ENCODE results near the gene SFN. TPM values are rescaled to one million over a fixed set of nuclear protein-coding genes. Genes with fewer than 3 reads are reported as not detected.
"Not testable (repeated sequence)": the region's sequence is repeated elsewhere in the genome, so short reads cannot be mapped to it uniquely, and the experiment has no call there.

The SFN gene
- total RNA-seq (2014; rRNA removed; shearing (Covaris generic)) = 21.7 and 23.1 TPM in 2 replicates
- 55.6 and 63.7 TPM in 2 replicates for polyA plus RNA-seq (2014; cell fraction: nucleus; rRNA removed)

GRCh38 chr1:26862781-26863684, at the start of gene SFN:
SFN (plus strand) TSS chr1:26863149; CDS start chr1:26863213, 64 bp downstream.
- DNase-seq (ENCODE audit: extremely low read depth, low read depth) = peak; percentile 80

DNA sequence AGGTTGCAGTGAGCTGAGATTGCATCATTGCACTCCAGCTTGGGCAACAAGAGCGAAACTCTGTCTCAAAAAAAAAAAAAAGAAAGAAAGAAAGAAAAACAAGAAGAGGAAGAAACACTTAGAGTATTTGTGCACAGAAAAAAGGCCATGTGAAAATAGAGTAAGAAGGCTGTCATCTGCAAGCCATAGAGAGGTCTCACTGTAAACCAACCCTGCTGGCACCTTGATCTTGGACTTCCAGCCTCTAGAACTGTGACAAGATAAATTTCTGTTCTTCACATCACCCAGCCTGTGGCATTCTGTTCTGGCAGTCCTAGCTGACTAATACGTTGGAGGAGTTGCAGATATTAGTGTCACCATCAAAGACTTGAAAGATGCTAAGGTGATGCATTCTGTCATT, 48.6 kb upstream of the SFN start:
- DNase-seq (ENCODE audit: extremely low read depth, low read depth) = no peak

- no peak for DNase-seq (ENCODE audit: extremely low read depth, low read depth)
These were observed 48.1 kb upstream of the SFN start for GRCh38 chr1:26814893-26815292.

DNA sequence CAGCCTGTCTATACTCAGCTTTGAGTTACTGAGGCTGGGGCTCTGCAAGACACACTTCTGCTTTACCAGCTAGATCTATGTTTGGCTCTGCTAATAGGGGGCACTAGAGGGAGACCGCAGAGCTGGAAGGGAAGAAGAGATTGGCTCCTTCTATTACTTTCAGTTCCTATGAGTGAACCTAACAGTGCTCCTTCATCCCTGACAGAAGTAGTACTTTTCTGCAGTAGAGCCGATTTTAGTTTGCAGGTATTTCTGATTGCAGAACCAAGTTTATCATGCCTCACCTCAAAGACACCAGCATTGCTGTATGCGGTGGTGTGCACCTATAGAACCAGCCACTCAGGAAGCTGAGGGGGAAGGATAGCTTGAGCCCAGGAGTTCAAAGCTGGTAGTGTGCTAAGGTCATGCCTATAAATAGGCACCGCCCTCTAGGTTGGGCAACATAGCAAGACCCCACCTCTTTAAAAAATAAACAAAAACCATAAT, 42.1 kb upstream of the SFN start:
- DNase-seq (ENCODE audit: extremely low read depth, low read depth) = no peak

GRCh38 chr1:26822737-26823395, 40.1 kb upstream of the SFN start:
- DNase-seq (ENCODE audit: extremely low read depth, low read depth) = no peak

DNA sequence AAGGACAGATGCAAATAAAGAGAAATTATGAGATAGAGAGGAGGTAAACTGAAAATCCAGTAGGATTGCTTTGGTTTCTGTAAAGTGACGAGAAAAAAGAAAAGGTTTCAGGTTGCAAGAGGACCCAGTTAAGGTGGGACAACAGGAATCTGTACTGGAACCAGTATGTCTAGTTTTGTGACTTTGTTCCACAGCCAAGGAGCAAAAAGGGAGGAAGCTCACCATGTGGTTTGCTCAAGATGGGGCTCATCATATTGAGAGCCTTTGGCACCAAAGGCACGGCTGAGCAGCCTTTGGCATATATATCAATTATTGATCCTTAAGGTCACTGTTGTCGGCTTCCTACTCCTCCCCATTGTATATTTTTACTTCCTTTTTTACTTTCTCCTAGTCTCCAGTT, 38.2 kb upstream of the SFN start:
- no peak for DNase-seq (ENCODE audit: extremely low read depth, low read depth)

DNA sequence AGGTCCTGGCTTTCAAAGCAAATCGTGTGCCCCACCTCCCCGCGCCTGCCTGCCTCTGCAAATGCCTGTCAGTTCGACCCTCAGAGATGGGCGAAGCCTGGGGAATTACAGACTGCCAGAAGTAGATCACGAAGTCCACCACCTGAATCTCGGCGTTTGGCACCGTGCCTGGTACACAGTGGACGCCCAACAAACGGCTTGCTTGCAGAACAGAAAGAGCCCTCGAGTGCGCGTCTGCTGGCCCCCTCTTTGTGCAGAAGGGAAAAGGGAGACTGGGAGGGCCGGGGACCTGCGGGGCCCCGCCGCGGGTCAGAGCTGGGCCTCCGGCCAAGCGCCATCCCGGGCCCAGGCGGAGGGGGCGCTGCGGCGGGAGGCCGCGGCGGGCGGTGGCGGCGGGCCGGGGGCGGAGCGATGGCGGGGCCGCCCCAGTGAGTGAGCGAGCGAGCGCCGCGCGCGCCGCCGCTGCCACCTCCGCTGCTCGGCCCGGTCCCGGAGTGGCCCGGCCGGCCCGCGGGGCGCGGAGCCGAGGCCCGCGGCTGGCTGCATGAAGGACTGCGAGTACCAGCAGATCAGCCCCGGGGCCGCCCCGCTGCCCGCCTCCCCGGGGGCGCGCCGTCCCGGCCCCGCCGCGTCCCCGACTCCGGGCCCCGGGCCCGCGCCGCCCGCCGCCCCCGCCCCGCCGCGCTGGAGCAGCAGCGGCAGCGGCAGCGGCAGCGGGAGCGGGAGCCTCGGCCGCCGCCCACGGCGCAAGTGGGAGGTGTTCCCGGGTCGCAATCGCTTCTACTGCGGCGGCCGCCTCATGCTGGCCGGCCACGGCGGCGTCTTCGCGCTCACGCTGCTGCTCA, 36.5 kb upstream of the SFN start, which contains the start of gene ZDHHC18:
Gene ZDHHC18, plus strand, starts transcription at position 428 of the 845 bp plus-strand sequence. Its CDS starts 117 bp downstream, at position 545.
- peak; percentile 43 for DNase-seq (ENCODE audit: extremely low read depth, low read depth)

GRCh38 chr1:26827106-26827604, 35.8 kb upstream of the SFN start:
- DNase-seq (ENCODE audit: extremely low read depth, low read depth) = no peak

DNA sequence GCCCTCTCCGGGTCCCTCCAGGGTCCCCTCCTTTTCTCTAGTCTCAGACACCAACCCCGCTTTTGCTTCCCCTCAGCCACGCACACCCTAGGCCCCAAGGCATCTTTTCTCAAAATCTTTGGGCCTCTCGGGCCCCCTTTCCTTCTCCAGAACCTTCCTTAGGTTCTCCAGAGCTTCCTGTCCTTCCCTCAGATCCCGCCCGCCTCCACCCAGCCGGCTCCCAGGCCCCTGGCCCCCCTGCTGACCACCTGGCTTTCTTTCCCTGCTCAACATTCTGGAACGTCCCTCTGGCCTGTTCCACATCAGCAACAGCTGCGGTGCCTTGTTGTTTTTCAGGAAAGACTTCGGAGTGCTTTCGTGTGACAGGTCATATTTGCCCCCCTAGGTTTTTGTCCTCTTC, 35.3 kb upstream of the SFN start:
- no peak for DNase-seq (ENCODE audit: extremely low read depth, low read depth)

GRCh38 chr1:26828411-26828991, 34.4 kb upstream of the SFN start:
- no peak for DNase-seq (ENCODE audit: extremely low read depth, low read depth)

DNA sequence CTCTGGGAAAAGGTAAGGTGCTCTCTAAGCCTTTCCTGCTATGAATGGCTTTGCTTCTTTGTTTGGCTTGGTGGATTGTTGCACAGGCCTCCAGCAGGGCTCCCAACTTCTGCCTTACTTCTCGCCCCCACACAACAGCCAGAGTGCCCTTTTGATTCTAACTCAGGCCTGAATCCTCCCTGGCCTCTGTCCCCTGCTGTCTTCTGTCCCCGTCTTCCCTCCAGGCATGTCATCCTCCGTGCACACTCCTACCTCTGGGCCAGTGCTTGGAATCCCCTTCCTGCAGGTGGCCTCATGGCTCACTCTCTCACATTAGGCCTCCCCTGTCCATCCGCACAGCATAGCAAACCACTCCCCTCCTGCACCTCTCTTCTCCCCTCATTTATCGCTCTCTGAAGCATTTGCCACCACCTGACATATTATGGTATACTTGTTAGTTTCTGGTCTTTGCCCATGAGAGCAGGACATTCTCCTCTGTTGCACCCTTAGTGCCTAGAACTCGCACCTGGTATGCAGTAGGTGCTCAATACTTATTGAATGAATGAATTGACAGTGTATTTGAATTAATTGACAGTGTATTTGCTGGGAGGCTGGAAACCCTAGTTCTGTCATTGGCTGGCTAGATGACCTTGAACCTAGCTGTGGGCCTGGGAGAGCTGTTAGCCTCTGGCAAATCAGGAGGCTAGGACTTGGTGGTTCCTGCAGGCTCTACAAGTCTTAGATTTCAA, 33.6 kb upstream of the SFN start:
- no peak for DNase-seq (ENCODE audit: extremely low read depth, low read depth)

- DNase-seq (ENCODE audit: extremely low read depth, low read depth) = no peak
These were observed 31.9 kb upstream of the SFN start for GRCh38 chr1:26831059-26831458.

DNA sequence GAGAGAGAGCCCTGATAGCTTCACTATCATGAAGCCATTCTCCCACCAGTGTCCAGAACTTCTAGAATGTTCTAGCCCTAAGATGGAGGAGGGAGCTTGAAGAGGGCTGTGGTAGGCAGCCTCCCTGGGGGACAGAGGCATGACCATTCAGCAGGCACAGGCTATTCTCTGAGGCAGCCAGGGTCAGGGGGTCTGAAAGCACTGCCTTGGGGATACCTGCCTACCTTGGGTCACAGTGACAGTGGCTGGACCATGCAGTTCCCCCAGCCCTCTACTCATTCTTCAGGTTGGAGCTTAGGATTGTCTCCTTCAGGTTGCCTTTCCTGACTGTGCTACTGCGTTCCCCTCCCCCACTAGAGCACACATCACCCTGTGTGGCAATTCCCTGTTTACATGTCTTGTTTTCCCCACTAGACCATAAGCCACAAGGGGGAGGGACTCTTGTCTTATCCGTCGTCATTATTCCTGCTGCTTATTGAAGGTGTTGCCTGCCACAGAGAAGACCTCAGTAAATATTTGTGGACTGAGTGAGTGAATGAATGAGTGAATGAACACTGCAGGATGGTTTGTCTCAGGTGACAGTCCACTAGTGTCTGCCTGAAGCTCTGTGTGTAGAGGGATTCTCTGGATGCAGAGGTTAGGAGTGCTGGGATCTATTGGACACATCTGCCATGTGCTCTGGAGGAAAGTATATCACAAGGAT, 31.3 kb upstream of the SFN start:
- no peak for DNase-seq (ENCODE audit: extremely low read depth, low read depth)

- no peak for DNase-seq (ENCODE audit: extremely low read depth, low read depth)
These were observed 30.5 kb upstream of the SFN start for GRCh38 chr1:26832249-26832960.

- no peak for DNase-seq (ENCODE audit: extremely low read depth, low read depth)
These were observed 29.2 kb upstream of the SFN start for GRCh38 chr1:26833432-26834405.

DNA sequence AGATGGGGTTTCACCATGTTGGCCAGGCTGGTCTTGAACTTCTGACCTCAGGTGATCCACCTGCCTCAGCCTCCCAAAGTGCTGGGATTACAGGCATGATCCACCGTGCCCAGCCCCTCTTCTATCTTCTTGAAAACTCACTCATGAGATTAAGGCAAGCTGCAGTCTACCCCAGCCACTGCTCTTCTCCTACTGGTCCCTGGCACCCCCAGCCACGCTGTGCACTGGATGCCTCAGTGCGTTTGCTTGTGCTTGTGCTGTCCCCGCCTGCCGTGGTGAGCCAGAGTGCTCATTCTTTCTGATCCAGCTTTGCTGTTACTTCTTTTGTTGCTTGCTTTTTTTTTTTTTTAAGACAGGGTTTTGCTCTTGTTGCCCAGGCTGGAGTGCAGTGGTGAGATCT, 25.3 kb upstream of the SFN start:
- DNase-seq (ENCODE audit: extremely low read depth, low read depth) = not testable (repeated sequence)

Data from NCI-H460 (cell line).